CD4-positive, alpha-beta memory T cell (primary cell): ENCODE results near the gene ANXA9. TPM values are rescaled to one million over a fixed set of nuclear protein-coding genes. Genes with fewer than 3 reads are reported as not detected.

Experiments
- CTCF ChIA-PET: fragments of 350-600 bp; sonication (Branson Sonifier 250); formaldehyde crosslinking; loops from one replicate; lab custom pipeline; 2021; ENCODE audit warnings: inconsistent platforms; ENCODE audit not compliant: partially characterized antibody; lab: Charles Lee
- POLR2A ChIA-PET: fragments of 350-600 bp; sonication (Branson Sonifier 250); formaldehyde crosslinking; loops from one replicate; lab custom pipeline; 2021; ENCODE audit not compliant: partially characterized antibody; lab: Charles Lee
- DNase-seq, 5 donors: peaks; one replicate each; pipeline versions ENCODE4 v3.0.0 to v3.0.0-alpha.2; 2020 to 2022; ENCODE audit warnings: mixed read lengths in 1 of 5
- H3K27ac ChIP-seq: one replicate; pipeline ENCODE4 v1.7.0; 2013; ENCODE audit warnings: low read depth, low read length
- H3K27me3 ChIP-seq: 2 replicates; pipeline ENCODE4 v1.7.0; 2013; ENCODE audit warnings: mild to moderate bottlenecking, low read length, moderate library complexity; ENCODE audit not compliant: insufficient read depth
- H3K36me3 ChIP-seq: 2 replicates; pipeline ENCODE4 v1.7.0; 2013; ENCODE audit warnings: mild to moderate bottlenecking, low read length, moderate library complexity; ENCODE audit not compliant: insufficient read depth
- H3K4me1 ChIP-seq: 2 replicates; pipeline ENCODE4 v1.7.0; 2013; ENCODE audit warnings: mild to moderate bottlenecking, low read length, moderate library complexity; ENCODE audit not compliant: insufficient read depth
- H3K4me3 ChIP-seq, 2 donors: one replicate each; pipeline ENCODE4 v1.7.0; 2013; ENCODE audit warnings: low read length in 2 of 2, mild to moderate bottlenecking in 1 of 2
- H3K9me3 ChIP-seq, 2 donors: one replicate each; pipeline ENCODE4 v1.7.0; 2013; ENCODE audit warnings: low read length in 2 of 2, control low read depth in 1 of 2; ENCODE audit not compliant: control insufficient read depth in 1 of 2
- H3K27ac Mint-ChIP-seq, 7 donors: one replicate each; pipeline ENCODE4 v1.8.0; 2020 to 2021; ENCODE audit warnings: mixed read lengths in 7 of 7, mild to moderate bottlenecking in 6 of 7, inconsistent platforms in 3 of 7, moderate library complexity in 3 of 7
- H3K27me3 Mint-ChIP-seq, 2 donors: one replicate each; pipeline ENCODE4 v1.8.0; 2020 to 2021; ENCODE audit warnings: mixed read lengths in 2 of 2
- H3K36me3 Mint-ChIP-seq, 2 donors: one replicate each; pipeline ENCODE4 v1.8.0; 2020 to 2021; ENCODE audit warnings: mixed read lengths in 2 of 2, inconsistent platforms in 1 of 2, mild to moderate bottlenecking in 1 of 2
- H3K4me1 Mint-ChIP-seq, 4 donors: one replicate each; pipeline ENCODE4 v1.8.0; 2020 to 2021; ENCODE audit warnings: mixed read lengths in 4 of 4, mild to moderate bottlenecking in 1 of 4
- H3K4me3 Mint-ChIP-seq, 8 donors: one replicate each; pipeline ENCODE4 v1.8.0; 2020 to 2021; ENCODE audit warnings: mixed read lengths in 8 of 8, mild to moderate bottlenecking in 7 of 8, moderate library complexity in 6 of 8, inconsistent platforms in 3 of 8
- H3K9me3 Mint-ChIP-seq, 8 donors: one replicate each; pipeline ENCODE4 v1.8.0; 2020 to 2021; ENCODE audit warnings: mixed read lengths in 8 of 8, mild to moderate bottlenecking in 5 of 8, inconsistent platforms in 3 of 8, moderate library complexity in 1 of 8
- intact Hi-C: fragments of 100-400 bp; cut with micrococcal nuclease; formaldehyde crosslinking; loops from one replicate; pipeline ENCODE4 v1.15.1; 2023
- polyA plus RNA-seq, 2 donors: library from polyadenylated mRNA; unstranded; fragments of 300-500 nt; fragmentation: Illumina TruSeq; gene quantifications; one replicate each; pipeline ENCODE4 v1.2.3, GENCODE V29; 2021
- total RNA-seq, 2 experiments: library from RNA; stranded (reverse); gene quantifications; one replicate each; pipeline ENCODE4 v1.2.3, GENCODE V29; 2021

The ANXA9 gene
- total and polyA plus RNA-seq, 4 experiments from 2014 or later = 0.17 to 0.33 (median 0.23) TPM; not detected in 1

DNA sequence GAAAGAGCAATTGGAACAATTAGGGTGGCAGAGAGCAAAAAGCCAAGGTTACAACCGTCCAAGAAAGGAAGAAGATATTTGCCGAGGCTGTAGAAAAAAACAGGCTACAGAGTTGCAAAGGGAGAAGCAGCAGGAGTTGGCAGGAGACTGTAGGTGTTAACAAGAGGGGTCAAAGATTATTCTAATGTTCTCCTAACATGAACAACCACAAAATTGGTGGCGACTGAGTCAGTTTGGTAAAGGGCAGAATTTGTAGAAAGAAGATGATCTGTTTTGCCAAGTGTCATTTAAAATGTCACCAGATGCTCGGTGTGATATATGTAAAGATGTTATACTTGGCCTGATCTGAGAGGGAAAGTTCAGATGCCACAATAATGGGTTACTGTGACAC, 25.8 kb downstream of the ANXA9 start:
- no peaks in the 10 kb centered on the region for H3K27me3 ChIP-seq
- no peaks in the 10 kb centered on the region for H3K27me3 Mint-ChIP-seq
- H3K4me3 Mint-ChIP-seq = peak overlapping the region; percentile 88 to 99 (median 95)
- H3K27ac ChIP-seq = peak overlapping the region; percentile 88
- H3K36me3 ChIP-seq = no peaks in the 10 kb centered on the region
- intact Hi-C loops = loop anchor here (1.0 to 5.0 kb wide), 9 partner anchors 33 to 646 kb away; partner anchors contain the start of genes ARNT, CERS2, GABPB2 and RPRD2
- POLR2A ChIA-PET = interaction anchor here (1.5 to 3.9 kb wide), 9 partner anchors 13 to 311 kb away, joined by 4 to 34 read pairs (median 16); partner anchors contain the start of genes C1orf56, CDC42SE1, CERS2 and GOLPH3L
- peak overlapping the region; percentile 90 to 100 (median 99) for H3K27ac Mint-ChIP-seq
- H3K4me1 Mint-ChIP-seq = peaks cover 48 to 94% (median 70%) of the 10 kb centered on the region in 4 donors
- peaks cover 3 to 34% of the 10 kb centered on the region in 2 donors for H3K36me3 Mint-ChIP-seq
- no peaks in the 10 kb centered on the region for H3K9me3 ChIP-seq
- peak overlapping the region; percentile 30 to 92 for H3K4me3 ChIP-seq
- DNase-seq = no peak
- peaks cover 71% of the 10 kb centered on the region for H3K4me1 ChIP-seq
- no peaks in the 10 kb centered on the region for H3K9me3 Mint-ChIP-seq
- CTCF ChIA-PET = interaction anchor here (1.2 to 14.9 kb wide), 5 partner anchors 8 to 86 kb away, joined by 3 to 255 read pairs (median 18); partner anchors contain the start of genes ANXA9 and CERS2

DNA sequence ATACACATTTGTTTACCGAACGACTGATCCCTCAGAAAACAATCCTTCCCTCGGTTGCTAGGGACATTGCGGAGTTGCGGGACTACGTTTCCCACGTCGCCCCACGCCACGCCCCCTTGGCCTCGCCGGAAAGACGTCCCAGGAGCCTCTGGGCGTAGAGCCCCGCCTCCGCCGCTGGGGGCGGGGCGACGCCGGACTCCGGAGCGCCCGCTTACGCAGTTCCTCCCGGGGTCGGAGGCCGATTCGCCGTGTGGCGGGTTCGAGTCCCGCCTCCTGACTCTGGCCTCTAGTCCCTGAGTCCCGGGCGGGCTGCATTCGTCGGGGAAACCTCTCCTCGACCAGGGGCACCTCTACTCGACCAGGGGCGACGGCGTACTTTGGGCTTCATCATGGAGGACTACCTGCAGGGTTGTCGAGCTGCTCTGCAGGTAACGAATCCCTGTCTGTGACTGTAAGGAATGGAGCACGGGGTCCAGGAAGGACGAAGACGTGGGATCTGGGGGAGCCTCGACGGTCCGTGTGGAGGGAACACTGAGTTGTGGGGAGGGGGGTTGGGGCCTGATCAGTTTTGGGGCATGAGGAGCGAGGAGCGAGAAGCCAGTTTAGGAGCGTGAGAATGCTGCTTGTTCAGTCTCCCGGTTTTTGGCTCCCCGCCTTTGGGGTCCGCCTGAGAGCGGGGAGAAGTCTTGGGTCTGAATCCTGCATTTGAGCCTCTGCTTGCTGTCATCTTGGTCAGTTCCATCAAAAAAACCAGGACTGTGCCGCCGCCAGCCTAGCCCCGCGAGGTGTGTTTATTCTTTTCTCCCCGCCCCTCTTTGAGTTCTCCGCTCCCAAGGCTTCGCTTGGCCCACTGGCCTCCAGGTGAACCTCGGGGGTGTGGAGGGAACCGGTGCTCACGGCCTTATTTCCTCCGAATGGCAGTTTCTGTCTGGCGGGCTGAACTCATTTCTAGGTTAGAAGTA, 26.4 kb downstream of the ANXA9 start, which contains the start of gene PRUNE1:
Gene PRUNE1, plus strand, starts transcription at position 206 of the 962 bp plus-strand sequence. Its CDS starts 184 bp downstream, at position 390.
- Histone ChIP-seq H3K36me3 (no peaks in the 10 kb centered on the region), H3K27ac (peak within 1 kb of the TSS; percentile 88), H3K4me1 (peaks cover 65% of the 10 kb centered on the region), H3K27me3 (no peaks in the 10 kb centered on the region), H3K4me3 (peak within 1 kb of the TSS; percentile 74 to 92), H3K9me3 (no peaks in the 10 kb centered on the region)
- CTCF ChIA-PET = interaction anchor here (1.5 to 4.9 kb wide), 2 partner anchors 9 to 16 kb away, joined by 3 to 18 read pairs; no protein-coding TSS in a partner anchor
- intact Hi-C loops = loop anchor here (1.0 to 5.0 kb wide), 8 partner anchors 40 to 646 kb away; partner anchors contain the start of genes ARNT, GABPB2, RPRD2 and SETDB1
- peak within 1 kb of the TSS; percentile 90 to 100 (median 99) for H3K27ac Mint-ChIP-seq
- POLR2A ChIA-PET = interaction anchor here (0.6 to 3.4 kb wide), 5 partner anchors 28 to 158 kb away, joined by 3 to 18 read pairs (median 4); partner anchors contain the start of gene CDC42SE1
- DNase-seq = peak; percentile 92 to 99 (median 96)
- no peaks in the 10 kb centered on the region for H3K27me3 Mint-ChIP-seq
- H3K4me1 Mint-ChIP-seq = peaks cover 49 to 93% (median 71%) of the 10 kb centered on the region in 4 donors
- no peaks in the 10 kb centered on the region for H3K9me3 Mint-ChIP-seq
- H3K36me3 Mint-ChIP-seq = peaks cover 6 to 30% of the 10 kb centered on the region in 2 donors
- peak within 1 kb of the TSS; percentile 88 to 99 (median 95) for H3K4me3 Mint-ChIP-seq

DNA sequence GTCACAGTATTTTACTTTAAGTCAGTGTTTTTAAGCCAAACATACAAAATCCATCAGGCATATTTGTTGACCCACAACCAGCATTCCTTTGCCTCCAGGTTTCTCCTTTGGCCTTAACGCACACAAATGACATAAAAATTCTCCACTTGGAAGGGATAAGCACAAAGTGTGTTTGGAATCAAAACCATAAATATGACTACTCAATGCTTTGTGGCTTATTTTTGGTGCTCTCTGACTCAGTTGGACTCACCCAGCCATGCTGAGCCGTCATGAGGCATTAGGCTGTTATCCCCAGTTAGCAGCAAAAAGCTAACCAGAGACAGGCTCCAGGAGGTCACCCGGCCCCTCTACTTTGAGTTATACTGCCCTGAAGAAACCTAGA, 27.1 kb downstream of the ANXA9 start:
- H3K27ac Mint-ChIP-seq = peak overlapping the region; percentile 90 to 100 (median 99)
- DNase-seq = no peak
- peaks cover 48 to 89% (median 69%) of the 10 kb centered on the region in 4 donors for H3K4me1 Mint-ChIP-seq
- H3K36me3 Mint-ChIP-seq = peaks cover 8 to 30% of the 10 kb centered on the region in 2 donors
- H3K9me3 ChIP-seq = no peaks in the 10 kb centered on the region
- H3K4me3 Mint-ChIP-seq = peak overlapping the region; percentile 88 to 99 (median 95)
- H3K27ac ChIP-seq = peak overlapping the region; percentile 88
- H3K4me3 ChIP-seq = peak overlapping the region in 1 of 2 donors; percentile 92
- no peaks in the 10 kb centered on the region for H3K36me3 ChIP-seq
- peaks cover 58% of the 10 kb centered on the region for H3K4me1 ChIP-seq
- no peaks in the 10 kb centered on the region for H3K27me3 Mint-ChIP-seq
- ChIA-PET CTCF (interaction anchor here (0.6 to 4.9 kb wide), 3 partner anchors 10 to 90 kb away, joined by 3 to 18 read pairs (median 3); no protein-coding TSS in a partner anchor), POLR2A (interaction anchor here (1.4 to 1.9 kb wide), 3 partner anchors 48 to 157 kb away, joined by 3 to 7 read pairs (median 4); partner anchors contain the start of gene CDC42SE1)
- intact Hi-C loops = loop anchor here (2.0 to 5.0 kb wide), 5 partner anchors 40 to 647 kb away; partner anchors contain the start of genes ARNT, RPRD2 and TNFAIP8L2
- H3K27me3 ChIP-seq = no peaks in the 10 kb centered on the region
- H3K9me3 Mint-ChIP-seq = no peaks in the 10 kb centered on the region

DNA sequence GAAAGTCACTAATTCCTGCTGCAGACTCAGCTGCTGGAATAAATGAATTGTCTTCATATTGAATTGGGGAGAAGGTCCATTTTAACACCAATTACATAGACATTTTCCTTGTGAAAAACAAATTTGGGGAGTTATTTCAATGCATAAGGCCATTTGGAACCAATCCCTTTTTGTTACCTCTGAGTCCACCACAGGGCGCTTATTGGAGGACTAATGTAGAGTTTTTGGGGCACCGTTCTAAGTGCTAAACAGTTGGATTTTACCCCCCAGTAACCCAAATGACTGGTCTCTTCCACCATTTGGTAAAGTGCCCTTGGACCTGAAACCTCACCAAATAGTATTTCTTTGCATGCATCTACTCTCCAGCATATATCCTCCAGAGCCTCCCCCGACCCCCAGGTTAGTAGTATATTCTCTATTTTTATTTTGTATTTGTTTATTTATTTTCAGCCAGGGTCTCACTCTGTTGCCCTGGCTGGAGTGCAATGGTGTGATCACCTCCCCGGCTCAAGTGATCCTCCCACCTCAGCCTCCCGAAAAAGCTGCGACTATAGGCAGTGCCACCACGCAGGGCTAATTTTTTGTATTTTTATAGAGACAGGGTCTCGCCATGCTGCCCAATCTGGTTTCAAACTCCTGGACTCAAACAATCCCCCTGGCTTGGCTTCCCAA, 27.7 kb downstream of the ANXA9 start:
- Histone ChIP-seq H3K4me3 (no peak overlapping the region), H3K27me3 (no peaks in the 10 kb centered on the region), H3K27ac (peak overlapping the region; percentile 88), H3K9me3 (no peaks in the 10 kb centered on the region), H3K36me3 (no peaks in the 10 kb centered on the region), H3K4me1 (peaks cover 54% of the 10 kb centered on the region)
- Mint-ChIP-seq H3K4me3 (peak overlapping the region; percentile 88 to 99 (median 95)), H3K36me3 (peaks cover 8 to 30% of the 10 kb centered on the region in 2 donors), H3K9me3 (no peaks in the 10 kb centered on the region), H3K27me3 (no peaks in the 10 kb centered on the region), H3K27ac (peak overlapping the region in 6 of 7 donors; percentile 90 to 100 (median 98)), H3K4me1 (peaks cover 47 to 84% (median 66%) of the 10 kb centered on the region in 4 donors)
- no peak for DNase-seq
- POLR2A ChIA-PET = interaction anchor here (0.7 to 1.9 kb wide), 5 partner anchors 38 to 157 kb away, joined by 3 to 7 read pairs (median 4); partner anchors contain the start of gene CDC42SE1
- CTCF ChIA-PET = interaction anchor here (0.6 to 4.9 kb wide), 3 partner anchors 15 to 90 kb away, joined by 3 to 18 read pairs (median 6); no protein-coding TSS in a partner anchor
- intact Hi-C loops = loop anchor here (2.0 to 5.0 kb wide), 5 partner anchors 39 to 648 kb away; partner anchors contain the start of genes ARNT, RPRD2 and TNFAIP8L2

DNA sequence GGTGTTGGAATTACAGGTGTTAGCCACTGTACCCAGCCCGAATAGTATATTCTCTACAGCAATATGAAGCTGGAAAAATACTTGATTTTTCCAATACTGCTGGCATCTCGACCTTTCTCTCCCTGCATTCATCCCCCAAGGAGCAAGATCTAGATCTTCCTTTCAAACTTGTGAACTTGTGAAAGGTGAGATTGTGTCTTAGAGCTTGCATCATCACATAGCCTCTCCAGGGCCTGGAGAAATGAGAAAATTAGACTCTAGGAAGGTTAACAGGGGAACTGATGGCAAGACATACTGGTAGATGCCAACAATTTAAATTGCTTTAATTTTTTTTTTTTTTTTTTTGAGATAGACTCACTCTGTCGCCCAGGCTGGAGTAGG, 28.2 kb downstream of the ANXA9 start:
- Mint-ChIP-seq H3K4me3 (peak overlapping the region in 5 of 8 donors; percentile 17 to 97 (median 40)), H3K27me3 (no peaks in the 10 kb centered on the region), H3K4me1 (peaks cover 45 to 80% (median 65%) of the 10 kb centered on the region in 4 donors), H3K36me3 (peaks cover 8 to 29% of the 10 kb centered on the region in 2 donors), H3K9me3 (no peaks in the 10 kb centered on the region), H3K27ac (peak overlapping the region in 3 of 7 donors; percentile 7 to 90 (median 27))
- intact Hi-C loops = no loop called here
- Histone ChIP-seq H3K36me3 (no peaks in the 10 kb centered on the region), H3K27ac (no peak overlapping the region), H3K4me3 (no peak overlapping the region), H3K4me1 (peaks cover 51% of the 10 kb centered on the region), H3K9me3 (no peaks in the 10 kb centered on the region), H3K27me3 (no peaks in the 10 kb centered on the region)
- CTCF ChIA-PET = interaction anchor here (0.7 to 4.9 kb wide), 5 partner anchors 14 to 205 kb away, joined by 3 to 18 read pairs (median 4); no protein-coding TSS in a partner anchor
- POLR2A ChIA-PET = interaction anchor here (0.6 to 1.4 kb wide), 5 partner anchors 38 to 156 kb away, joined by 3 to 4 read pairs (median 3); no protein-coding TSS in a partner anchor
- no peak for DNase-seq
